GM21723 (cell line): ENCODE measurements around the gene NTN5.
"Not testable (repeated sequence)": the region's sequence is repeated elsewhere in the genome, so short reads cannot be mapped to it uniquely, and the experiment has no call there.

Experiments
- ATAC-seq: cut with Tn5 transposase; IDR thresholded peaks from one replicate; pipeline ENCODE4 v1.9.1; 2021; ENCODE audit warnings: mild to moderate bottlenecking, moderate library complexity; ENCODE audit not compliant: unreplicated experiment

Gene NTN5, protein sequence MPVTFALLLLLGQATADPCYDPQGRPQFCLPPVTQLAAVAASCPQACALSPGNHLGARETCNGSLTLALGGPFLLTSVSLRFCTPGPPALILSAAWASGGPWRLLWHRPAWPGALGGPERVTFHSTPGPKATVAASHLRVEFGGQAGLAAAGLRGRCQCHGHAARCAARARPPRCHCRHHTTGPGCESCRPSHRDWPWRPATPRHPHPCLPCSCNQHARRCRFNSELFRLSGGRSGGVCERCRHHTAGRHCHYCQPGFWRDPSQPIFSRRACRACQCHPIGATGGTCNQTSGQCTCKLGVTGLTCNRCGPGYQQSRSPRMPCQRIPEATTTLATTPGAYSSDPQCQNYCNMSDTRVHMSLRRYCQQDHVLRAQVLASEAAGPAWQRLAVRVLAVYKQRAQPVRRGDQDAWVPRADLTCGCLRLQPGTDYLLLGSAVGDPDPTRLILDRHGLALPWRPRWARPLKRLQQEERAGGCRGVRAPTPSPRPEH

DNA sequence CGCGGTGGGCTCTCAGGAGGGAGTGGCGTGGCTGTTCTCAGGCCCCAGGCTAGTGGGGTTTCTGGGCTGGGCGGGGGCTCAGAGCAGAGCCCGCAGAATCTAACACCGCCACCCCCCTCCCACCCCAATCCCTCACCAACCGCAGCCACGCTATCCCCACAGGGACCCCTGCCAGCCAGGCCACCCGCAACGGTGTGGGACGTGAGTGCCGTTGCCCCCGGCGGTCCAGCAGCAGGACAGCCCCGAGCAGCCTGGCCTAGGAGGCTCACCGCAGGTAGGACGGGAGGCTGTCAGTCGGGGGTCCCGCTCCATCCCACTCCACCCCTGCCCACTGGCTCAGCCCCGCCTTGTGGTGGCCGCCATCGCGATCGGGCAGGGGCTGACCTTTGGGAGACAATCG, at the start of gene NTN5:
TSS of gene NTN5 (minus strand) at position 24 of the 400 bp plus-strand sequence. CDS start 2,031 bp downstream, outside the sequence.
- no peak for ATAC-seq

- no peak for ATAC-seq
Observed at GRCh38 chr19:48722196-48722708, 49.4 kb upstream of the NTN5 start.

GRCh38 chr19:48720613-48721296, 47.9 kb upstream of the NTN5 start:
- peak; percentile 73 for ATAC-seq

DNA sequence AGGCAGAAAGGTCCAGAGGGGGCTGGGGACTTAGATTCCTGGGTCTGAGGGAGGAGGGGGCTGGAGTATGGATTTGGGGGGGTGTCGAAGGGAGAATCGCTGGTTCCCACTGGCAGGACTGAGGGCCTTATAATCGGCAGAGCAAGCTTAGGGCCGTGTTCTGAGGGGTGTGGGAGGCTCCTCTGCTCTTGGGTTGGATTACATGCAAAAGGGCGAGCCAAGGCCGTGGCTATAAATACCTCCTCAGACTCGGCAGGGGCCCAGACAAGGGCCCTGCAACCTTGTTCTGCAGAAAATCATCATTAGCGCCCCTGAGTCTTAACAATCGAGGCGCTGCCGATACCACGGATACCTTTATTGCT, 47.4 kb upstream of the NTN5 start:
- ATAC-seq, result no peak

DNA sequence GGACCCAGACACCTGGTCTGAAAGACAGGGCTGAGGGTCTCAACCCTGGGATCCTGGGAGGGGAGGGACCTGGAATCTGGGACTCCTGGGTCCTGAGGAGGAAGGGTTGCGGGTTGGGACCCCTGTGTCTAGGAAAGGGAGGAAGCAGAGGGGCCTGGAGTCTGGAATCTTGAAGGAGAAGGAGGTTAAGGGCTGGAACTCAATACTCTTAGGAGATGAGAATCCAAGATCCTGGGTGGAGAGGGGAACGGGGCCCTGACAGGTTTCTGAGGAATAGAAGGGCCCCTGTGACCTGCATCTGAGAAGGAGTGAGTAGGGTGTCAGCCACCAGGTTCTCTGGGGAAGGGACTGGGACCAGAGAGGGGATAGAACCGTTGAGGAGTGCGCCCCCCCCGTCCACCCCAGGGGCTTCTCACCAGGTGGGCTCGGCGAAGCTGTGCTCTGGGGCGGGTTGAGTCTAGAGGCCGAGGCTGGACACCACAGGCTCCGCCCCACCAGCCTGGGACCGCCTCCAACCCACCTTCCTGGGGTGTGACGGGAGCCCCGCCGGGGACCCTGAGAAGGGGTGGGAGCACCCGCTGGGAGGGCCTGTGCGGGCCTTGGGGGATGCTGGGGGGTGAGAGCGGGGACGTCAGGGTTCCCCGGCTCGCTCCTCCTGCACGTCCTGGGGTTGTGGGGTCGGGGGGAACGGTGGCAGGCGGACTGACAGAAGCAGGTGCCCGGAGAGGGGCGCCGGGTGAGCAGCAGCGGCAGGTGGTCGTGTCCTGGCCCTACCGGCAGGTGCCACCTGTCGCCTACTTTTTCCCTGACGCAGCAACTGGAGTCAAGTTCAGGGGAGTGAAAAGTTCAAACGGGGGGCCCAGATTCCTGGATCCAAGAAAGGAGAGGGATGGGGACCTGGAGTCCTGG, 46.7 kb upstream of the NTN5 start, which contains the start of gene MAMSTR:
TSS of gene MAMSTR (minus strand) at position 463 of the 909 bp plus-strand sequence. CDS start 694 bp downstream, outside the sequence.
- ATAC-seq, result no peak

DNA sequence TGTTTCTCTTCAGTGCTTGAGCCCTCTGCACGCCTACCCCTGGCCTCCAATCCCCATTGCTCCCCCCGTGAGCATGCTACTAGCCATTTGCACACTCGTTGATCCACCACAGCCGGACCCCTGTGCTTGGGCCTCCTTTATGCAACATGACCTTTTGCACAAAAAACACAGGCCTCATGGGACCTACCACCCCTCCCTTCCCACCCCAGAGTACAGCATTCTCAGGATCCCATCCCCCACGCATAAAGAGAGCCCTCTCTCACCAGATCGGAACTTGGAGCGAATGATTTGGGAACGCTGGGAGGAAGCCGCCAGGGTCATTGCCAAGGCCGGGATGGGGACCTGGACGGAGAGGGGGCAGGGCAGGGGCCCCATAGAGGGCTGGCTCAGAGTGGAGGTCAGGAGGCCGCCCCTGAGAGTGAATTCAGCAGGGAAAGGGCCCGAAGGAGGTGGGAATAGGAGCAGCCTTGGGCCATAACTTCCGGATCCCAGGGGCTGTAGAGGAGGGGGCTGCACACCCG, 46.0 kb upstream of the NTN5 start:
- no peak for ATAC-seq

- not testable (repeated sequence) for ATAC-seq
Observed at GRCh38 chr19:48718106-48718505, 45.3 kb upstream of the NTN5 start.

DNA sequence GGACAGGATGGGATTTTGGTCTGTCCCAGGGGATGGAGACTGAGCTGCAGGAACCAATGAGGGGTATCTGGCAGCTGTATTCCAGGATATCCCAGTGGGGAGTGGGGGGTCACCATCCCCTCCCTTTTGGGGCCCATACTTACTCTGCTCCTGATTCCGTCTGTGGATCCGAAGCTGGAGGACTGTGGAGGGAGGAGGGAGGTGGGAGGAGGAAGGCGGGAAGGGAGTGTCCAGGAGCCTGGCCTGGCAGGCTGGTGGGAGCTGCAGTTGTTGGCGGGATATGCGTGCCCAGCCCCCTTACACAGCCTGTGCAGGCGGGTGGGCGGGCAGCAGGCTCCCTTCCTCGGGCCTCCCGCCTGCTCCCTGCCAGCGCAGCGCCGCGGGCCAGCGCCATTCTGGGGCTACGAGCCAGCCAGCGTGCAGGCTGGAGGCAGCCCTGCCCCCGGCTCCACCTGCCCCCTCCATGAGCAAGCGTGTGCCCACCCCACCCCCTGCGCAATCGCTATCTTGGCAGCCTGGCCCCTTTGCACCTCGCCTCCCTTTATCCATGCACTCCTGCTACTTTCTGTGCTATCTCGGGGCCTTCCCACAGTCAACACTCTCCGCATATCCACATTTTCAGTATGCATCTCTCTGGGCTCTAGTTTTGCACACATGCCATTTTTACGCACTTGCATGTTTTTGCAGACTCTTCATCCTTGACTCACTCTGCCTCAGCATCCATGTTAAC, 43.9 kb upstream of the NTN5 start:
- no peak for ATAC-seq

- ATAC-seq, result no peak
Observed at GRCh38 chr19:48715681-48716171, 42.9 kb upstream of the NTN5 start.

DNA sequence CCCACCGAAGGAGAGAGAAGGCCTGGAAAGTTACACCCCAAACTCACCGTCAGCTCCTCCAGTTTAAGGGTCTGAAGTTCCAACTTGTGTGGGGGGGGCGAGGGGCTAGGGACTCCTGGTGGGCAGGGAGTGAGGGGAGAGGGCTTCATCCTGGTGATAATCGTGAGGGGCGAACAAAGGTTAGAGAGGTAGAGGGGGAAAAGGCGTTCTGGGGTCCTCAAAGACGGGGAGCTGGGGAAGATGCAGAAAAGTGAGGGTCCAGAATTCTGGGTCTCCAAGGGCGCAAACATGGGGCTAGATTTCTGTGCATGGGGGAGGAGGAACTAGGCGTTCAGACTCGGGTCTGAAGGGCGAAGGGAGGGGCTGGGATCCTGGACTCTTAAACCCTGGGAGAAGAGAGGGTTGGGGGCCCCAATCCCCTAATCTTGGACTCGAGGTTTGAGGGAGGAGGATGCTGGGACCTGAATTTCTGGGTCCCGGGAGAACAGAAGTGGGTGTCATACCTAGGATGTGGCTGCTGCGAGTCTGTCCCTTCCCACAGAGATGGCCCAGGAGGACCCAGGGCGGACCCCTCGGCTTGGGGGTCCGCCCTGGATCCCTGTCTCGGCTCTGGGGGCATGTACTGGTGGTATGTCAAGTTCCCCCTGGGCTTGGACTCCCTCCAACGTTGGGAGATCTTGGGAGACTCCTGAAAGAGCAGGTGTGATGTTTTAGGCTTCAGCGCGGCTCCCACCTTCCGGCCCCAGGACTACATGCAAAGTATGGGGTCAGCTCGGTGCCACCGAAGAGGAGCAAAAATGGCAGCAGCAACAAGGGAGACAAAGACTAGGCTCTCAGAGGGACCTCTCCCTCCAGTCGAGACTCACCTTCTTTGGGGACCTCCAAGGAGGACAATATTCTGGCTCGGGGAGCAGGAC, 42.2 kb upstream of the NTN5 start:
- no peak for ATAC-seq

GRCh38 chr19:48713864-48714755, 41.3 kb upstream of the NTN5 start:
- ATAC-seq, result peak; percentile 85

DNA sequence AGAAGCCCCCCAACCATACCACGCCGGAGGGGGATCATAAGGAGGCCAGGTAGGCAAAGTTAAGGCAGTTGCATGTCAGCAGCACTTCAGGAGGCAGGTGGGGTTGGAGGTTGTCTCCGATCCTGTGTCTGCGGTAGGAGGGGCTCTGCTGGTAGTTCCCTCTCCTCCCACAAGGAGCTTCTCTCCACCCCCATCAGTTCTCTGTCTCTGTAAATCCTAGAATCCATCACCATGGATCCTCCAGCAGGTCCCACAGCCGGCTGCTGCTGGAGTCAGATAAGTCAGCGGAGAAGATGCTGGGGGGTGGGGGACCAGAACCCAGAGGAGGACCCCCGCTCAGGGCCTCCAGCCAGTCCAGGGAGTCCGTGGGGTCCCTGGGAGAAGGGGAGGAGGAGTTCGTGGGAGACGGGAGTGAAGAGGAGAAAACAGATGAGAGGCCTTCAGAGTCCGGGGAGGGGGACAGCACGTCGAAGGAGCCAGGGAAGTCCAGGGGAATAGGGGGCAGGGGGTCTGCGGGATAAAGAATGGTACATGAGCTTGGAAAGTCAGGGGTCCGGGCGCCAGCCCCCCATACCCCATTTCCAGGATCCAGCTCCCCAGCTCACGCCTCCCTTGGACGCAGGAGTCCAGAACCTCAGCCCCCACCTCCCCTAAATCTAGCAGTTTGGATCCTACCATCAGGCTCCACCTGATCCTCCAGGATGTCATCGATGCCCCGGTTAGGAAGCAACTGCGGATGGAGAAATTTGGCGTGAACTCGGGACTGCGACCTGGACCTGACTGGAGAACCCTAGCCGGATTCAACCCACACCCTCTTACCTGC, 40.4 kb upstream of the NTN5 start:
- no peak for ATAC-seq

- no peak for ATAC-seq
Observed at GRCh38 chr19:48711106-48711662, 38.4 kb upstream of the NTN5 start.

- ATAC-seq, result no peak
Observed at GRCh38 chr19:48708471-48708870, 35.7 kb upstream of the NTN5 start.

DNA sequence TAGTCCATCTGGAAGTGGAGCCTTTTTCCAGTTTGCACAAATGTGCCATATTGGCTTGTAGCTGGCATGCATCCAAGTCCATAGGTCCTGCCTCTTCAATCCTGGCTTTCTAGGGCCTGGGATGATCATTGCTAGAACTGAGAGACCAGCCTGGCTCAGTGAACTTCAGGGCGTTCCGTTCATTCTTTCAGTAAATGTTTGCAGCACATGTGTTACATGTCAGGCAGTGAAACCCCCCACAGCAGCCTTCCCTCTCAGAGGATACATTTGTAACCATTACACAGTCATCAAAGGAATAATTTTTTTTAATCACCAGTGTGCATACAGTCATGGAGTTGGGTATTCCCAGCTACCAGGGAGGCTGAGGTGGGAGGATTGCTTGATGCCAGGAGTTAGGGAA, 32.6 kb upstream of the NTN5 start:
- ATAC-seq, result no peak

- no peak for ATAC-seq
Observed at GRCh38 chr19:48703316-48703715, 30.5 kb upstream of the NTN5 start.
